RKO (cell line): ENCODE results near the gene NDC80.

Experiments
- DNase-seq: peaks from one replicate; pipeline ENCODE4 v3.0.0-alpha.2; 2016; ENCODE audit warnings: low spot score

NDC80 gene

DNA sequence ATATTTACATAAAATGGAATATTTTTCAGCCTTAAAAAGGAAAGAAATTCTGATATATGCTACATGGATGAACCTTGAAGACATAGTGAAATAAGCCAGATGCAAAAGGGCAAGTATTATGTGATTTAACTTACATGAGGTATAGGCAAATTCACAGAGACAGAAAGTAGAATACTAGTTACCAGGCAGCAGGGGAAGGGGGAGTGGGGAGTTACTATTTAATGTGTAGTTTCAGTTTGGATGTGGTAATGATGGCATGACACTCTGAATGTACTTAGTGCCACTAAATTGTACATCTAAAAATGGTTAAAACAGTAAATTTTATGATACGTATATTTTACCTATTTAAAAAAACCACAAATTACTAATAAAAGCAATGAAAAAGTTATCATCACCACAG, 12.1 kb upstream of the NDC80 start:
- DNase-seq, result no peak

DNA sequence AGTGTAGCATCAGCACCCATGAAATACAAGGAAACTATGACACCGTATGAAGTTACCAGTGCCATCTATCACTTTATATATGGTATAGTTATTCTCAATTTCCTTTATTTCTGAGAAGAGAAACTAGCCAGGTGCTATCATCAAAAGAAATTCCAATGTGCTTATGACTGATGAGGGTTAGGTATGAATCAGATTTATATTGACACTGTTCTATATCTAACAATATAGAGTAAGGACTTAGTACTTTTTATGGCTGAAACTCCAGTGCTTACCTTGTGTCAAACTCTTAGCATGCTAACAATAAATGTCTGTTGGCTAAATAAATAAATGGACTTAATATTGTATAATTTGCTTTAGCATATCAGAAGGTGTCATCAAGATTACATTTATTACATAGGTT, 7.0 kb upstream of the NDC80 start:
- DNase-seq, result no peak

DNA sequence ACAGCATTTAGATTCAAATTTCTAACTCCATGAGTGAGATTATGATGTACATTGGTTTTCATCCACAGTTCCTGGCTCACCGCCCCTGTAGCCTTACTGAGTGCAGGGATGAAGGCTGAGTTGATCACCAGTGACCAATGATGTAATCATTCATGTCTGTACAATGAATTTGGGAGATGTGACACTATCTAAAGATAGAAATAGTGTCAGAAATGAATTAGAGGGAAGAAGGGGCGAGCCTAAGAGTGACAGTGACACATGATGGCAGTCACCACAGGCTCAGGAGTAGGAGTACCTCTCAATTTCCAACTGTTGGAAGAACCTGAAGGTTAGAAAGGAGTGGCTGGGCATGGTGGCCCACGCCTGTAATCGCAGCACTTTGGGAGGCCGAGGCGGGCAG, 3.2 kb upstream of the NDC80 start:
- DNase-seq, result peak; percentile 19

DNA sequence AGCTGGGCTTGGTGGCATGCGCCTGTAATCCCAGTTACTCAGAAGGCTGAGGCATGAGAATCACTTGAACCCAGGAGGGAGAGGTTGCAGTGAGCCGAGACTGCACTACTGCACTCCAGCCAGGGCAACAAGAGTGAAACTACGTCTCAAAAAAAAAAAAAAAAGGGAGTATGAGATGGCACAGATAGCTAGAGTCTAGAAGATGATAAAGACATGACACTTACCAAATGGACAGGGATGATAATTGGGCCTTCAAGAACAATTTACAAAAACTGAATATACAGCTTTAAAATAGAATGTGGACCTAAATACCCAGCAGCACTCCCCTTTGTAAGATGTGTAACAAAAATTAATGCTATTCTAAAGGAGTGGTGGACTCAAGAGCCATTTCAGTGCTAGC, 2.8 kb upstream of the NDC80 start:
- no peak for DNase-seq

DNA sequence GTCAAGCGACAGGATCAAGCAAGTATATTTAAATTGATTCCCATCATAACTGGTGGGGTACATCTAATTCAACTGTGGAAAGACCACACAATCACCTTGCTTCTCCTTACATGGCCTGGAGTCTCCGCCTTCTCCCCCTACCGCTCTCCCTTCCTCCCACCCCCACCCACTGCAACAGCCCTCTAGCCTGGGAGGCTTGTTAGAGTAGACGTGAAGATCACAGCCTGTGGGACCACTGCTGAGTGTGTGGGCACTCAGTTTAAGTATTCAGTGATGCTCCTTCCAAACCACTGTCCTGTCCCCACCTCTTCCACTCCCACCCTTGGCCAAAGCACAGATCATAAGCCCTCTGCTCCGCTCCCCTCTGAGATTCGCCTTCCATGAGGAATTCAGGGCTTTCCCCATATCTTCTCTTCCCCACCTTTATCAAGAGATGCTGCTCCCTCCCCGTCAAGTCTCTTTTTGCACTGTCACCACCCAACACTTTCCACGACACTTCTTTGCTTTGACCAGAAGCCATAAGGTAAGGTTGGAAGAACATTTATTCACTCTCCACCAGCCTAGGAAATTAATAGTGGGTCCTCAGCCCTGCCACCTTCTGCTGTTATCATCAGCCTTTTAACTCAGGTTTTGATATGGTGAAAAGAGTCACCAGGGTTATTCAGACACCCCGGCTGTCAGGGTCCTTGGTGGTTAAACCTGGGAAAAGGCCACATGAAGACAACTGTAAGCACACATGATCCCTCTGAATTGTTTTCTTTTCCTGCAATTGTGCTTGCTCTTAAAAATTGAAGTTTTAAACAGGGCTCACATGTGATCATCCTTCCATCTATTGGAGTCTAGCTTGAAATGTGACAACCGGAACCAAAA, 1.8 kb upstream of the NDC80 start:
- no peak for DNase-seq

DNA sequence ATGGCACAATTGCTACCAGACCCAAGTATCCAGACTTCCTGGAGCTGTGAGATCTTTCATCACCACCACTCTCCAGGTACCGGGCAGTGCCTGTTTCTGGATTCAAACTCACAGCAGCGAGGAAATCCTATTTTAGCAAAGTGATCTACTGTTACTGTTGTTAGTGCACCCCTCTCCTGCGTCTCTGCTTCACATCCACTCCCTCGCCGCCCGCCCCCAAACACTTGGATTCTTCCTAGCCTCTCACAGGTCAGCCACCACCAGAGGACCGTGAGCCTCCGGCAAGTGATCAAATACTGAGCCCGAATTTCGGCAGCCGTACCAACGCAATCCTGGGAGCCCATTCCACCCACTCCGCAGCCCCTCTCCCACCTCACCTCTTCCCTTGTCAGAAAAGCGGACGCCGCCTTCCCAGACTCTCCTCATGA, 571 bp upstream of the NDC80 start:
- peak; percentile 79 for DNase-seq

DNA sequence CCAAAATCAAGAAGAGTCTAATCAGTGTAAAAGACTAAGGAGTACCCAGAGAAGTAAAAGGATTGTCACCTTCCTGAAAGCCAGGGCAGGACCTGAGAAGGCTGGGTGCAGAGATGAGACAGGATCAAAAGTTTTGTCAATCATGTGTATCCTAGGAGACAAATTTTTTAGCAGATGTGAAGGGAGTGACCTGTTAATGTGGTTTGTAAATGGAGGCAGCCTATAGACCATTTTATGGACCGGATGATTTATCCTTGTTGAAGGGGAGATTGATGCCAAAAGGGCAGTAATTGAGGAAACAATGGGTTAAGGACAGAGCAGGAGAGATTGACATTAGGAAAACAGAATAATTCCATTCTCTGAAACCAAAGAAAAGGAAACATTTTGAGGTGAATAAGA, 813 bp downstream of the NDC80 start:
- peak; percentile 61 for DNase-seq

DNA sequence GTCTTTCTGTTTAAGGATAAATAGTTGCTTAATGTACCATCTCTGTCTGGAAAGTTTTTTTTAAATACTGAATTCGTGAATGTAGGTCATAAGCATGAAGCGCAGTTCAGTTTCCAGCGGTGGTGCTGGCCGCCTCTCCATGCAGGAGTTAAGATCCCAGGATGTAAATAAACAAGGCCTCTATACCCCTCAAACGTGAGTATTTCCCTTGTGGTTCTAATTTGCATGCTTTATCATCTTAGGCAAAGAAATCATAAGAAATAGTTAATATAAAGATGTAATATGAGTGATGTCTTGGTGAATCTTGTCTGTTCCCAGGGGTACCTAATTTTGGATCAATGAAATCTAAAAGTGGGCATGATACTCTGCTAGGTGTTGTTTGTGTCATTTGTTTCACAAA, 1.5 kb downstream of the NDC80 start:
- peak; percentile 34 for DNase-seq

DNA sequence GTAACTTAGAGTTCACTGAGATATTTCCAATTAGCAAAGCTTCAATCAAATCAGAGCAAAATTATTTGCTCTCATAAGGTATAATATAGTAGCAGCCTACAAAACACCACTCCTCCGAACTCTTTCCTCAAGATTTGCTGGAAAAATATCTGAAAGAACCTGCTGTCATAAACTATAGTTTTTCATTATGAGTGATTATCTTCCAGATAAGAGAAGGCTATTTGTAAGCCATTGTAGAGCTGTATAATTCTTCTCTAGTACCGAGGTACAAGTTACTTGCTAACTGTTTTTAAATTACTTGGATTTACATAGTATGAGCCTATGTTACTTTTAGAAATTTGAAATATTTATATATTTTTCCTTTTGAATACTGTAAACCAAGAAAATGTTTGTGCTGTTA, 2.1 kb downstream of the NDC80 start:
- DNase-seq, result peak; percentile 35

DNA sequence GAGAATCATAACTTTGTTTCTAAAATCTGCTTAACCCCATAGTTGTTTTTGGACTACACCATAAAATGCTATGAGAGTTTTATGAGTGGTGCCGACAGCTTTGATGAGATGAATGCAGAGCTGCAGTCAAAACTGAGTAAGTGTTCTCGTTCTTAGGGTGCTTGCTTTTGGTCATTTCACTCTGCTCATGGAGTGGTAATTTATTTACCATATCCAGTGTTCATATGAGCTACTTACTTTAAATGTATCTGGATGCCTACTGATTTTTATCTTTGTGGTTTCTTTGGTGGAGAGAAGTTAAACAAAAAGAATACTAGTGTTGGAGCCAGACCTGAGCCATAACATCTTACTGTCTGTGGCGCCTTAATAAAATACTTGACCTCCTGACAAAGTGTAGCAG, 16.4 kb downstream of the NDC80 start:
- no peak for DNase-seq

DNA sequence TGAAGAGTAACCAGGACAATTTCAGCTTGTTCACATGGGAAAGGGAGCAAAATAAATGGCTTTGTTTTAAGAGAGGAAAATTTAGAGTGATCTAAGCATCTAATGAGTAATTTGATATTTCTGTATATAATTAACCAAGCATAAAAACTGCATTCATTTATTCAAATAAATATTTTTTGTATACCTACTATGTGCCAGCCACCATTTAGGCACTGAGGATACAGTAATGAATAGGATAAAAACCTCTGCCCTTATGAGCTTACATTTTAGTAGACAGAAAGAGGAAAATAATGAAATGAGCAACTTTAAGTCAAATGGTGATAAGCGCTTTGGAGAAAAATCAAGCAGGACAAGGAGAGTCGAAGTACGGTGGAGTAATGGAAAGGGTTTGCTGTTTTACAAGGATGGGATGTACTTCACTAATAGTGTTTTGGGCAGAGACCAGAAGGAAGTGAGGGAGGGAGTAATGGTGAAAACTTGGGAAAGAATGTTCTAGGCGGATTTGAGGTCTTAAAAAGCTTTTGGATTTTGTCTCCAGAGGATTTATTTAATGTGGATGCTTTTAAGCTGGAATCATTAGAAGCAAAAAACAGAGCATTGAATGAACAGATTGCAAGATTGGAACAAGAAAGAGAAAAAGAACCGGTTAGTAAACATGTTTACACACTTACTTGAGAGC, 17.4 kb downstream of the NDC80 start:
- DNase-seq, result no peak

DNA sequence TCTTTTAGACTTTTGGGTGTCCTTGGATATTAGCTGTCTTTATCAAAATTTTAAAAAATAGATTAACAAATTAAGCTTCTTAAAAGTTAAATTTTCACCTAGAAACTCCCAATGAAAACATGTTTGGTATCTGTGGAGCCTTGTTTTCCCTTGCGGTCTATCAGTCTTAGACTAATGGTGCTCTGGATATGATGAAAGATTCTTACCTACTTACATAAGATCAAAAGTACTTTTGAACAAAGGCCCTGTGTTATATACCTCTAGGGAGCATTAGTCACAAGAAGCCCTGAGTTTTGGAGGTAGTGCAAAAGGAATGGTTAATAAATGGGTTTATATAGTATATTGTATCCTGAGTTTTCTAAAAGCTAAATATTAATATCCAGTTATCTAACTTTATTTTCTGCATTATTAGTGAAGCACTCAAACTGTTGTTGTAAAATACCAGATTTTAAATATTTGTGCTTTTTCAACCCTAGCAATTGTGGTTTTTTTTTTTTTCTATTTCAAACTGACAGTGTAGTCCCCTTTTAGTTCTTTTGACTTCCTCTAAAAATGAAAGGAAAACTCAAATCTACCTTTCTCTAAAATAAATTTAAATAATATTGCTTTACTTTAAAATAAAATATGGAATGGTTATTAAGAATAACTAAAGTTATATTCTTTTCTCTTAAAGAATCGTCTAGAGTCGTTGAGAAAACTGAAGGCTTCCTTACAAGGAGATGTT, 18.1 kb downstream of the NDC80 start:
- DNase-seq, result no peak

DNA sequence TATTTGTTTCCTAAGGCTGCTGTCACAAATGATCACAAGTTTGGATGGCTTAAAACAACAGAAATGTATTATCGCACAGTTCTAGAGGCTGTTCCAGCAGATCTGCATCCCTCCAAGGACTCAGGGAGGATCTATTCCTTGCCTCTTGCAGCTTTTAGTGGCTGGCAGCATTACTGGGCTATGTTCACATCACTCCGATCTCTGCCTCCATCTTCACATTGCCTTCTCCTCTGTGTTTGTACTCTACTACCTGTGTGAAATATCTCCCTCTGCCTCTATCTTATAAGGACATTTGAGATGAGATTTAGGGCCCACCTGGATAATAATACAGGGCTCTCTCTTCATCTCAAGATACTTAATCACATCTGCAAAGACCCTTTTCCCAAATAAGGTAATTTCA, 18.9 kb downstream of the NDC80 start:
- no peak for DNase-seq

DNA sequence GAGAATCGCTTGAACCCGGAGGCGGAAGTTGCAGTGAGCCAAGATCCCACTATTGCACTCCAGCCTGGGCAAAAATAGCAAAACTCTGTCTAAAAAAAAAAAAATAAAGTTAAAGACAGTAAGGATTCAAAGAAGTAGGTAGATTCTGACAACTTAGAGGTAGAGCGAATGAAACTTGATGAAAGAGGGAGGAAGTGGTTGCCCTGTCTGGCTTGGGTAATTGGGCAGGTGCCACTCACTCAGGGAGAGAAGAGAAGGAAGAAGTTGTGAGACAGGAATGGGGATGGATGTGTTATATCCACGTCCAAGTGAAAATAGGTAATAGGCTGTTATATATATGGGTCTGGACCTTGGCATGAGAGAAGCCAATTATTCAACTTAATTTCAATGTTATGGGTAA, 26.3 kb downstream of the NDC80 start:
- DNase-seq, result no peak

DNA sequence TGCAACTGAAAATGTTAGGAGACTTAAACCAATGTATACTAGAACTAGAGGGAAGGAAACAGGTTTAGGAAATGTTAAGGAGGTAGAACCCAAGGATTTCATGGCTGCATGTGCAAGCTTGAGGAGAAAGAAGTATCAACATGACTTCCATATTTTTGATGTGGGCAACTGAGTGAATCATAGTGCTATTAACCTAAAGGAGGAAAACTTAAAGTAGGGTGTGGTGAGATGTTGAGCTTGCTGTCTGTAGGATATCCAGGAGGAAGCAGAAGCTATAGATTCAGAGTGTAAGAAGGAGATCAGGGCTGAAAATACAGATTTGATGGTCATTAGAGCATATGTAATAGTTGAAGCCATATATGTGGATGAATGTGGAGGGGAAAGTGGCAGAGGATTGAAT, 31.5 kb downstream of the NDC80 start:
- DNase-seq, result no peak

DNA sequence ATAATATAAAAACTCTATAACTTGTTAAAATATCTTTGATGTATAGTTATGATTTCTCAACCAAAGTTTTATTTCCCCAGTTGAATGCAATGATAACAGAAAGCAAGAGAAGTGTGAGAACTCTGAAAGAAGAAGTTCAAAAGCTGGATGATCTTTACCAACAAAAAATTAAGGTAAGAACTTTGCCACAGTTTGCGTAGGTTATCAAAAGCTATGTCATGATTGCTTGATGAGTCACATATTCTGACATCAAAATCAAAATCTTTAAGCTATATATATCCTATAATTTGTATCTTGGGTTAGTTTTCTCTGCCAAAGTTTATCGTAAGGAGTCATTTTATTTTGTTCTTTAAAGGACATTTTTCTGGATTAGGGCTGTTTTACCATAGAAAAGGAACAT, 35.0 kb downstream of the NDC80 start:
- no peak for DNase-seq

DNA sequence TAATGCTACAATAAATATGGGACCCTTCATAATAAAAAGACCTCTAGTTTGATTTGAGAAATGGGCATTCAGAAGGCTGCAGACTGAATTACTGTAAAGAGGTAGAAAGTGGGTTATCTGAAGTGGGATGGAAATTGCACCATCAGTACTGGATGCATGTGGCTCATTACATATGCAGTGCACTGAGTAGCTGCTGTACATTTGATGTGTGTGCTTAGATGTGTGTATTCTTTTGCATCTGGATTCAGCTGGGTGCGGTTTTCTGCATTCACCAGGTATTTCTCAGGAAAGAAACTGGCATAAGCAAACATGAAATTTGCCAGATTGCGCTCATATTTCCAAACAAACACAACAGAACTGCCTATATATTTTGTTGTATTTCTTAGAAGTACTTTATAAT, 38.2 kb downstream of the NDC80 start:
- DNase-seq, result no peak

DNA sequence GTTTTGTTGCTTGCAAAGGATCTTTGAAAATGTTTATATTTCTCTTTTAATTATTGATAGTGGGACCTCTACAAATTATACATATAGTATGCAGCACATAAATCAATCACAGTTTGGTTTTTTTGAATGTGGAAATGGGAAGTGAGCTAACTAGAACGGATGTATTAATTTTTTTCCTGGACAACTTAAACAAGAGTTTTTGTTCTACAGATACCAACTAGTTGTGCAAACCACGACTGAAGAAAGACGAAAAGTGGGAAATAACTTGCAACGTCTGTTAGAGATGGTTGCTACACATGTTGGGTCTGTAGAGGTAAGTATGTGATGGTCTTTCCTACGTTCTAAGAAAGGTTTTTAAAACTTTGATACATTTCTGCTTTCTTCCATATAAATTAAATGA, 39.2 kb downstream of the NDC80 start:
- no peak for DNase-seq

DNA sequence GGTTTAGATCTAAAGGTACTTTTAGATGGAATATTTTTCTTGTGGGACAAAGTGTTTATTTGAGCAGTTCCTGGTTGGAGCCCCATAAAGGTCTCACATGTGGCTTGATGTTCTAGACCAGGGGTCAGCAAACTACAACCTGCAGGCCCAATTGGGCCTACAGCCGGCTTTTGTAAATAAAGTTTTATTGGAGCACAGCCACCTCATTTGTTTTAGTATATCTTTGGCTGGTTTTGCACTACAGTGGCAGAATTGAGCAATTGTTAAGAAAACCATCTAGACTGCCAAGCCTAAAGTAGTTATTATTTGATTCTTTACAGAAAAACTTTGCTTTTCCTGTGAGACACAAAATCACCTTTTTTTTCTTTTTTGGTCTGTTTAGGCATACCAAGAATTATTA, 41.6 kb downstream of the NDC80 start:
- no peak for DNase-seq

DNA sequence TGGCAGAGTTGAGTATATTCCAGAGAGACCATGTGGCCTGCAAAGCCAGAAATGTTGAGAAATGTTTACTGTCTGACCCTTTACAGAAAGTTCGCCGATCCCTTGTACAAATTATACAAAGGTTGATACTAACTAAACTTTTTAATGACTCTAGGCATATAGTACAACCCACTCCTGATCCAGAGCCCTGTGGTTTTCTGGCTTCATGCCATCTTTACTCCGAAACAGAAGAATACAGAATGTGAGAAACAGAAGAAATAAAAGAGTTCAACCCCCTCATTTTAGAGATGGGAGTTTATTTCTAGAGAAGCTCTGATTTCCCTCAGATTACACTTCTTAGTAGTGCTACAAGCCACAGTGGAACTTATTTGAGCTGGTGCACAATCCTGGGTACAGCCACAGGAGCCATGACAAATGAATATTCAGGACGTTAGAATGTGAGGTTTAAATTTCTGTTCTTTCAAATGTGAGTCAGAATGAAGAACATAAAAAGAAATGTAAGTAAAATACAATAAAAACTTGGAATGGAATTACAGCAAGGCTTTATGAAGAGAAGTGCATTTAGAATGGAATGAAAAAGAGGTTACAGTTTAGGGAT, 46.1 kb downstream of the NDC80 start:
- DNase-seq, result no peak

DNA sequence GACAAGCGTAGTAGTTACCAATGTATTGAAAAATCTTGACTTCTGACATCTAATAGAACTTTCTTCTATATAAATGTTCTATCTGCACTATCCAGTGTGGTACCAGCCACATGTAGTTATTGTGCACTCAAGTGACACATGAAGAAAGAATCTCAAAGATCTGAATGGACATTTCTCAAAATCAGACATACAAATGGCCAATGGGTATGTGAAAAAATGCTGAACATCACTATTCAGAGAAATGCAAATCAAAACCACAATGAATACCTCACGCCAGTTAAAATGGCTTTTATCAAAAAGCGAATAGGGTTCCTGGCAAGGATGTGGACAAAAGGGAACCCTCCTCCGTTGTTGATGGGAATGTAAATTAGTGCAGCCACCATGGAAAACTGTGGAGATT, 46.7 kb downstream of the NDC80 start:
- DNase-seq, result no peak

DNA sequence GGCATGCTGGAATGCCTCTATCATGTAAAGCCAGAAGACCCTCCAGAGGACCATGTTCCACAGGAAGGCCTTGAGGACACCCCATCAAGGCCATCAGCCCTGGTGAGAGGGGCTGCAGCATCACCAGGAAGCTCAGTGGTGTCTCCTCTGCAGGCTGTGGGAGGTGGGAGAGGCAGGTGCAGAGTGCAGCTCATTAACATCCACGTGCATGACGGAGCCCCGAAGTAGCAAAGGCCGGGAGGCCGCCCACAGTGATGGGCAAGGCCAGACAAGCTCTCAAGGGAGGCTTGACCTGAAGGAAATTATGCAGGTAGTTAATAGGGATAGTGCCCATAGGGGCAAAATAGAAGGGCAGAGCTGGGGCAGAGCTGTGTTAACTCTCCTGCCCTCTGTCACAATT, 53.9 kb downstream of the NDC80 start:
- DNase-seq, result no peak

DNA sequence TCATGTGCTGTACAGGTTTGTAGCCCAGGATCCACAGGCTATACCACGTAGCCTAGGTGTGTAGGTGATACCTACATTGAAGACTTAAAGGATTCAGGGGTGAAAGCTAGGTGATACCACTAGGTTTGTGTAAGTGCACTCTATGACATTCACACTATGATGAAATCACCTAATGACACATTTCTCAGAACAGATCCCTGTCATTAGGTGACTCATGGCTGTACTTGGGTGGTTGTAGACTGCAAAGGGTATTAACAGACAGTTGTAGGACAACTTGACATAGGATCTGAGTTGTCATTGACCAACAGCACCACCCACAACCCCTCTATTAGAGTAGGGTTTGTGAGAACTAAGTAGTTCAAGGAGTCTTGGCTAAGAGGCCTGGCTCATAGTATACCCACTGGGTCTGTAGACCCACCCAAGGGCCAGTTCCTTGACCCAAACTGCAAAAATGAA, 56.5 kb downstream of the NDC80 start:
- DNase-seq, result peak; percentile 78
